NCI-H82 (cell line): Measurements from ENCODE around the gene CAMK4.

Experiments used
- DNase-seq: peaks from one replicate; lab custom pipeline; 2025; lab: John Stamatoyannopoulos, UW

Gene CAMK4

GRCh38 chr5:111537141-111538024, 313.2 kb downstream of the CAMK4 start:
- DNase-seq = no peak
